Left cardiac atrium (tissue), 4 donors: Measurements from ENCODE around the gene ARHGEF17. TPM values are rescaled to one million over a fixed set of nuclear protein-coding genes. Genes with fewer than 3 reads are reported as not detected.

Experiments used
- ATAC-seq, 2 donors: fragments of 200-7000 bp; cut with Tn5 transposase; one replicate each; pipeline ENCODE4 v1.9.1; 2020; ENCODE audit warnings: mild to moderate bottlenecking in 2 of 2, moderate library complexity in 2 of 2
- DNase-seq: peaks from one replicate; pipeline ENCODE4 v3.0.0-alpha.2; 2020
- intact Hi-C, 2 donors: fragments of 100-400 bp; cut with DNase I; formaldehyde crosslinking; loops; one replicate each; pipeline versions ENCODE4 v1.14.1 to v1.15.1; 2022 to 2023
- total RNA-seq, 2 donors: library from RNA; stranded (reverse); fragmentation: NEBNext Ultra II Directional; extraction: Animal tissue kit (Norgen Biotek cat#: 25700); gene quantifications; one replicate each; pipeline ENCODE4 v1.2.1, GENCODE V29; 2021
- donor health status: DM: no; HTN: yes; CAD: no.
- donor health status: DM: no; HTN: yes; CAD: no; lungs with severe emphysema.
- donor health status: DM: yes; HTN: yes; CAD: no.
- donor health status: Dilated cardiomyopathy.

Gene ARHGEF17
- total RNA-seq, 2 donors from 2014 or later = 42.2 to 53.2 TPM

- intact Hi-C loops = no loop called here
- ATAC-seq (no peak), DNase-seq (no peak)
Measured at GRCh38 chr11:73340164-73340563, 32.1 kb downstream of the ARHGEF17 start.

DNA sequence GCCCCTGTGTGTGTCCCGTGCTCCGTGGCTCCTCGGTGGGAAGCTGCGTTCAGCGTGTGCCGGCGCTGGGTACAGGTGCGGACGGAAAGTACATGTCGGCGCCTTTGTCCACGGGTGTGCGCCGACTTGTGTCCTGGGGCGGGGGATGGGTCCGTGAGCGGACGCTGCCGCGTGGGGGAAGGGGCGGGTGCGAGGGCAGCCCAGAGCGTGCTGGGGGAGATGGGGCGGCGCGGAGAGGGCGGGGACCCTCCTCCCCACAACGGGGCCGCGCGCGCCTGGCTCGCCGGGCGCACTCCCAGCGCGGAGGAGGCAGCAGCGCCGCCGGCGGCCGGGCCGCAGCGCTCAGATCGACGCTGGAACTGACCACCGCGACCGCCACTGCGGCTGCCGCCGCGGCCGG is 34.6 kb downstream of the ARHGEF17 start:
- ATAC-seq (peak; percentile 24 to 66), DNase-seq (no peak)
- intact Hi-C loops = no loop called here

- peak in 1 of 2 donors; percentile 2 for ATAC-seq
- DNase-seq = no peak
- intact Hi-C loops = no loop called here
Measured at GRCh38 chr11:73343076-73343873, 35.2 kb downstream of the ARHGEF17 start.

GRCh38 chr11:73344191-73344607 is 36.1 kb downstream of the ARHGEF17 start:
- DNase-seq (peak; percentile 67), ATAC-seq (peak; percentile 49 to 53)
- intact Hi-C loops = no loop called here

DNA sequence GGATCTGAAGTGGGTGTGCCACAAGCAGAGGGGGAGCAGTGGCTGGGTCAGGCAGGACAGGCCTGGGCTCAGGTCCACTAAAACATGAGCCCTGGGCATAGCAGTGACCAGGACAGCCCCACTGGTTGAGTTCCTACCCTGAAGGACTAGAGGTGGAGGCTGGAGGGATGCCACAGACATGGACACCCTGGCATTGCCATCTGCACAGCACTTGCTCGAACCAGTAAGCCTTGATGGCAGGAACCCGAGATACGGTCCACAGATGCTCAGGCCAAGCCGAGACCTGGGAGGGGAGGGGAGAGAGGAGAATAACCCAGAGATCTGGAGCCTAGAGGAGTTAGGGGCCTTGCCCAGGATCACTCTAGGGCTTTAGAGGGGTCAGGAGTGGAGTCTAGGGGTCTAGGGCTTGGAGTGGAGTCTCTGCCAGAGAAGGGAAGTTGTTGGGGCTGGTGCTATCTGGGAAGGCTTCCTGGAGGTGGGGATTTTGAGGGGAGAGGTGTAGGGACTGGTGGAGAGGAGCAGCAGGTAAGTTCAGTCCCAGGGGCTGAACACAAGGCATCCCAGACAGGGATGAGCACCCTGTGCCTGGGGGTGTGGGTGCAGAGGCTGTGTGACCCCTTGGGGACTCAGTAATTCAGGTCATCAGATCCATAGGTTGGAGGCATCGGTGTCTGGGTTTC is 37.5 kb downstream of the ARHGEF17 start:
- DNase-seq (no peak), ATAC-seq (no peak)
- intact Hi-C loops = no loop called here

GRCh38 chr11:73346186-73346935 is 38.3 kb downstream of the ARHGEF17 start:
- ATAC-seq (no peak), DNase-seq (no peak)
- intact Hi-C loops = no loop called here

DNA sequence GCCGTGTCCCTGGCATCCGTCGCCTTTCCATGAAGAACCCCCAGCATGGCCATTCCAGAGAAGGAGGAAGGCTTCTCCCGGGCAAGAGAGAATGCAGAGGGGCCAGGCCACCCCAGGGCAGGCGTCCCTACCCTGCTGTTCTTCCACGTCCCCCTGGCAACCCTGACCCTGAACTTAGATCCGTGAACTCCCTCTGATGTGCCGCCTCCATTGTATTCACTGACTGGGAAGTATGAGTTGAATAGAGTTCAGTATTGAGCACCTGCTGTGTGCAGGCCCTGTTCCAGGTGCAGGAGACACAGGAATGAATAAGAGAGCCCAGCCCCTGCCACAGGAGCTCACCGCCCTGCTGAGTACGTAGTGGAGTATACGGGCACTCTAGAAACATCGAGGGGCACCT is 39.0 kb downstream of the ARHGEF17 start:
- DNase-seq (no peak), ATAC-seq (no peak)
- intact Hi-C loops = no loop called here

- ATAC-seq (no peak), DNase-seq (no peak)
- intact Hi-C loops = no loop called here
Measured at GRCh38 chr11:73348838-73349237, 40.8 kb downstream of the ARHGEF17 start.

DNA sequence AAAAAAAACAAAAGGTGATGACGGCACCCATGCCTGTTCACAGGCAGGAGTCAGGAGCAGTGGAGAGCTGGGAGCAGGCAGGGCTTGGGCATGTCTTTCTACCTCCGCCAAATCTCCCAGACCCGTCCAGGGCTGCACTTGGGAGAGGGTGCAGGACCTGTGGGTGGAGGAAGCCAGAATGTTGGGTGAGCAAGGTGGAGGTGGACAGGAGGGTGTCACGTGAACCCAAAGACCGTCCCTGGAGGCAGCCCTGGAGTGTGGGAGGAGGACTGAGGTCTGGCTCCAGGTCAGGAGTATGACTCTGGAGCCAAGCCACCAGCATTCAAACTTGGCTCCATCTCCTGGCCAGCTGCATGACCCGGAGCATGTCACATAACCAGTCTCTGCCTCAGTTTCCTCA is 41.6 kb downstream of the ARHGEF17 start:
- no peak for DNase-seq

GRCh38 chr11:73350908-73351636 is 43.0 kb downstream of the ARHGEF17 start:
- DNase-seq = peak; percentile 61
- intact Hi-C loops = loop anchor here (5.0 kb wide), 2 partner anchors 41 to 311 kb away; no protein-coding TSS in a partner anchor
- peak; percentile 49 to 58 for ATAC-seq

More for the DNA sequence above, 41.6 kb downstream of the ARHGEF17 start:
- ATAC-seq = no peak
- intact Hi-C loops = loop anchor here (5.0 kb wide), 2 partner anchors 43 to 313 kb away; no protein-coding TSS in a partner anchor

DNA sequence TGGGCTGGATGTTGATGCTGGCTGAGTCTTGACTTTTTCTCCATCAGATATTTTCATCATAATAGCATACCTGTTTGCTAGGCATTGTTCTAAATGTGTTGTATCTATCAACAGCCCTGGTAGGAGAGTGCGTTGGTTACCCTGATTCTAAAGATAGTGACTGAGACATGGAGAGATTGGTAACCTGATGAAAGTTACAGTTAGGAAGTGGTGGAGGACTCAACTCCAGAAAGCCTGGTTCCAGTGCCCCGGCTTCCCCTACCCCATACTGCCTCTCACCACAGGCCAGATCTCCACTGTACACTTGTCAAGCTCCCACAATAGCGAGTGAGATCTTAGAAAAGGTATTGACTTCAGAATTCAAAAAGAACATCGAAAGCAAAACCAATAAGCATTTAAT is 45.3 kb downstream of the ARHGEF17 start:
- DNase-seq = no peak
- no peak for ATAC-seq
- intact Hi-C loops = loop anchor here (5.0 kb wide), 2 partner anchors 39 to 309 kb away; no protein-coding TSS in a partner anchor

DNA sequence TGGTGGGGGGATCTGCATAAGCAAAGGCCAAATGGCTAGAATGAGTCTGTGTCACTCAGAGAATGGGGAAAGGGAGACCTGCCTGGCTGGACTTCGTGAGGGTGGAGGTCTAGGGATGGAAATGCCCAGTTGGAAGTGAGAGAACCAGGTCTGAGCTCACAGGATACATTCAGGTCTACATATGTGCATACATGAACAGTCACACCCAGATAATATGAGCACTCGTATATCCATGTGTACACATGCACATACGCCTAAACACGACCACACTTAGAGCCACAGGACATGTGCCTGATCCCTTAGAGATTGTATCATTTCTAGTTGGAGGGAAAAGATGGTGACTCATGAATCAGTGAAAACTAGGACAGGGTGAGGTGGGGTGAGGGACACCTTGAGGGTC is 47.0 kb downstream of the ARHGEF17 start:
- no peak for DNase-seq
- ATAC-seq = no peak
- intact Hi-C loops = no loop called here

DNA sequence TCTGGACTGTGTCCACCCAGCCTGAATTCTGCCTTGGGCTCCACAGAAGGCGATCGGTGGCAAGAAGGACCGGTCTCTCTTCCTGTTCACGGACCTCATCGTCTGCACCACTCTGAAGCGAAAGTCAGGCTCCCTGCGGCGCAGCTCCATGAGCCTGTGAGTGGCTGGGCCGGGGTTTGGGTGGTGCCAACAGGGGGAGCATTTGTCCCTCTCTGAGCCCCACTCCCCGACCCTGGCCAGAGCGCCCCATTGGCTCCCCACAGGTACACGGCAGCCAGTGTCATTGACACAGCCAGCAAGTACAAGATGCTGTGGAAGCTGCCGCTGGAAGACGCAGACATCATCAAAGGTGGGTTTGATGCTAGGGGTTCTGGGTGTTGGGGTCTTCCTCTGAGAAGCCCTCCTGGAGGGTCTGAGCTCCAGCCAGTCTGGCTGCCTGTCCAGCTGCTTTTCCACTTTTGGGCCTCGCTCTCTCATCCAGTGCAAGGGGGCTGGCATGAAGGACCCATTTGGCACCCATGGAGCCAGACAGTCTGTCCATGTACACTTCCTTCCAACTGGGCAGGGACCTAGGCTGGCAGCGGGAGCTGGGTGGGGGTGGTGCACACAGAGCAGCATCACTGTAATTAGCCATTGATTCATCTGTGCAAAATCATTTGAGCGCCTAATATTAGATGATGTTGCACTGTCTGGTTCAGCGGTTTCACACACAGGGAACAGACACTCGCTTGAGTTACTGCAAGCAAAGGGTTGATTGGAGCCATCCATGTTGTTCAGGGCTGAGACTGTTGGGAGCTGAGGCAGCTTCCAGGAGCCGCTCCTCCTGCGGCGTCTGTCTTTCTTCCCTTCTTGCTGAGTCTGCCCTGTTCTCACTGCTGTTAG is 49.1 kb downstream of the ARHGEF17 start:
- DNase-seq = no peak
- no peak for ATAC-seq
- intact Hi-C loops = no loop called here

DNA sequence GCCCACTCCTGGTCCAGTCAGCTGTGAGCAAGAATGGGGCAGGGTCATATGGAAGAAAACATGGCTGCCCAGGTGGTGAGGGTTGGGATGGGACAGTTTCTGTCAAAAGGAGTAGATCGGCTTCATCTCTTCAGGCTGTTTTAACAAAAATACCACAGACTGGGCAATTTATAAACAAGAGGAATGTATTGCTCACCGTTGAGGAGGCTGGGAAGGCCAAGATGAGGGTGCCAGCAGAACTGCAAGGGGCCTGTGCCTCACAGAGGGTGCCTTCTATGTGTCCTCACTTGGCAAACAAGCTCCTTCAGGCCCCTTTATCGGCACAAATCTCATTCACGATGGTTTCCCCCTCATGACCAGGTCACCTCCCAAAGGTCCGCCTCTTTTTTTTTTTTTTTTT is 50.0 kb downstream of the ARHGEF17 start:
- DNase-seq (no peak), ATAC-seq (no peak)
- intact Hi-C loops = no loop called here

GRCh38 chr11:73359341-73359740 is 51.3 kb downstream of the ARHGEF17 start:
- intact Hi-C loops = no loop called here
- ATAC-seq (peak; percentile 63 to 85), DNase-seq (peak; percentile 71)

DNA sequence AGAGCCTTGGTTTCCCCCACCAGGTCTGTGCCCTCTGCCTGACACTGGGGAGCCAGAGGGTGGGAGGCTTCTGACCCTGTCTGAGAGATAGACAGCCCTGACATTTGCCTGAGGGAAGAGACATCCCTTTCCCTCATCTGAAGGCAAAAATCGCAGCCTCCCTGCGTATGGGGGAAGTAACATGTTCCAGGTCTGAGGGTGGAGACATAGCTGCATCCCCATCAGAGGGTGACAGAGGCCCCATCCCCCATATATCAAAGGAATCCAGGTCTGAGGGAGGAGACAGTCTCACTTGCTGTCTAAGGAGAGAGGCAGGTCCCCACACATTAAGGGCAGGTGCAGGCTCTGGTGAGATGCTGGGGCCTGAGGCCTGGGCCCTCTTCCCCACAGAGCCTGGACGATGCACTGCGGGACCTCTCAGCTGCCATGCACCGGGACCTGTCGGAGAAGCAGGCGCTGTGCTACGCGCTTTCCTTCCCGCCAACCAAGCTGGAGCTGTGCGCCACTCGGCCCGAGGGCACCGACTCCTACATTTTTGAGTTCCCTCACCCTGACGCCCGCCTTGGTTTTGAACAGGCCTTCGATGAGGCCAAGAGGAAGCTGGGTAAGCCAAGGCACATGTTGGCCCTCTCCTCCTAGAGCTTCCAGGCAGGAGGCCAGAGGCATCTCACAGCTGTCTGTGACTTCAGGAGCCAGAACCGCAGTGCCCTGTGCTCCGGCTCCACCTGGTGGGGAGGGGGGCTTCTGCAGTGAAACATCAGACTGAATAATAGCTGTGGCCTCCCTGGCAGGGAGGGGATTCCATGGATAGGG is 52.1 kb downstream of the ARHGEF17 start:
- DNase-seq = no peak
- intact Hi-C loops = no loop called here
- ATAC-seq = peak in 1 of 2 donors; percentile 7

GRCh38 chr11:73360743-73361369 is 52.8 kb downstream of the ARHGEF17 start:
- intact Hi-C loops = no loop called here
- ATAC-seq = no peak
- no peak for DNase-seq
